Mononuclear cell (primary cell): ENCODE measurements around the gene KIF24. TPM values are rescaled to one million over a fixed set of nuclear protein-coding genes. Genes with fewer than 3 reads are reported as not detected.

ENCODE experiments used
- H3K27me3 ChIP-seq: 2 replicates; pipeline ENCODE4 v1.6.0; 2011; ENCODE audit warnings: low read length, control low read depth; ENCODE audit not compliant: insufficient read depth
- H3K4me1 ChIP-seq: 2 replicates; pipeline ENCODE4 v1.5.1; 2011; ENCODE audit warnings: mild to moderate bottlenecking, low read length, control low read depth; ENCODE audit not compliant: insufficient read depth
- H3K4me3 ChIP-seq: 2 replicates; pipeline ENCODE4 v1.5.1; 2011; ENCODE audit warnings: mild to moderate bottlenecking, low read length, moderate library complexity
- H3K9me3 ChIP-seq: 2 replicates; pipeline ENCODE4 v1.5.1; 2011; ENCODE audit warnings: low read depth, mild to moderate bottlenecking, control low read depth, low read length
- total RNA-seq: library from RNA; depleted of rRNA; stranded (reverse); fragments of >200 nt; gene quantifications from one replicate; pipeline ENCODE4 v1.2.3, GENCODE V29; 2012

The KIF24 gene, protein sequence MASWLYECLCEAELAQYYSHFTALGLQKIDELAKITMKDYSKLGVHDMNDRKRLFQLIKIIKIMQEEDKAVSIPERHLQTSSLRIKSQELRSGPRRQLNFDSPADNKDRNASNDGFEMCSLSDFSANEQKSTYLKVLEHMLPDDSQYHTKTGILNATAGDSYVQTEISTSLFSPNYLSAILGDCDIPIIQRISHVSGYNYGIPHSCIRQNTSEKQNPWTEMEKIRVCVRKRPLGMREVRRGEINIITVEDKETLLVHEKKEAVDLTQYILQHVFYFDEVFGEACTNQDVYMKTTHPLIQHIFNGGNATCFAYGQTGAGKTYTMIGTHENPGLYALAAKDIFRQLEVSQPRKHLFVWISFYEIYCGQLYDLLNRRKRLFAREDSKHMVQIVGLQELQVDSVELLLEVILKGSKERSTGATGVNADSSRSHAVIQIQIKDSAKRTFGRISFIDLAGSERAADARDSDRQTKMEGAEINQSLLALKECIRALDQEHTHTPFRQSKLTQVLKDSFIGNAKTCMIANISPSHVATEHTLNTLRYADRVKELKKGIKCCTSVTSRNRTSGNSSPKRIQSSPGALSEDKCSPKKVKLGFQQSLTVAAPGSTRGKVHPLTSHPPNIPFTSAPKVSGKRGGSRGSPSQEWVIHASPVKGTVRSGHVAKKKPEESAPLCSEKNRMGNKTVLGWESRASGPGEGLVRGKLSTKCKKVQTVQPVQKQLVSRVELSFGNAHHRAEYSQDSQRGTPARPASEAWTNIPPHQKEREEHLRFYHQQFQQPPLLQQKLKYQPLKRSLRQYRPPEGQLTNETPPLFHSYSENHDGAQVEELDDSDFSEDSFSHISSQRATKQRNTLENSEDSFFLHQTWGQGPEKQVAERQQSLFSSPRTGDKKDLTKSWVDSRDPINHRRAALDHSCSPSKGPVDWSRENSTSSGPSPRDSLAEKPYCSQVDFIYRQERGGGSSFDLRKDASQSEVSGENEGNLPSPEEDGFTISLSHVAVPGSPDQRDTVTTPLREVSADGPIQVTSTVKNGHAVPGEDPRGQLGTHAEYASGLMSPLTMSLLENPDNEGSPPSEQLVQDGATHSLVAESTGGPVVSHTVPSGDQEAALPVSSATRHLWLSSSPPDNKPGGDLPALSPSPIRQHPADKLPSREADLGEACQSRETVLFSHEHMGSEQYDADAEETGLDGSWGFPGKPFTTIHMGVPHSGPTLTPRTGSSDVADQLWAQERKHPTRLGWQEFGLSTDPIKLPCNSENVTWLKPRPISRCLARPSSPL (N-terminal part only)
- total RNA-seq = 0.21 TPM

DNA sequence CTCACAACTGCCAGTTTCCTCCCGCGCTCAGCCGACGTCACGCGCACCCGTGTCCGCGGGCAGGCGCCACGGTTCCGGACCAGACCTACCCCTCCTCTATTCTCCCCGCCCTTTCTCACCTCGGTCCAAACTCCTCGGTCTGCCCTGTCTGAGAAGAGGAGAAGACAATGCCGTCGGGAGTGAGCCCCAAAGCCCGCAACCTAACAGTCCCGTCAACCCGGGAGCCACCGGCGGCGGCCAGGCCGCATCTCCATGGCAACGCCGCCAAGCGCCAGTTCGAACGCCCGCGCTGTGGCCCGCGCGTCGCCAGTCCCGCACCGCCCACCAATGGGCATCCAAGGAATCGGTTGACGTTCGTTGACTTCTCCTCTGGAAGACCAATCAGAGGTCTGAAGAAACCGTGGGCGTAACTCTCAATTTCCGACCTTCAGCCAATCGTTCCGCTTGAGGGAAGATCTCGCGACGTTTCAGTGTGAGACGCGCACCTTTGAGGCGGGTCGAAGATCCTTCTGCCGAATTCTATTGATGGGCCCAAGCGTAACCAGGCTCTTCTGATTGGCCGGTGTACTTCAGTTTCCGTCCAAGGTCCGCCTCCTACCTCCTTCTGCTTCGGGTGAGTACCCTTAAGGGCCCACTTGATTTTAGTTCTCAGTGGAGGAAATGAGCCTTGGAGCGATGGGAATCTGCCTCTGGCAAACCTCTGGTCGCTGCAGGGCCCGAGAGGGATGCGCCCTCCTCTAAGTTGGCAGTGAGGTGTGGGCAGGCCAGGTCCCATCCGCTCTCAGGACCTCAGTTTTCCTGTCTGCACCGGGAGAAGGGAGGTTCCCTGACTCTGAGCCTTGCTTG, at the start of gene KIF24, which contains the start of gene NUDT2:
TSS of gene KIF24 (minus strand) at position 282 of the 846 bp plus-strand sequence. CDS start 17,922 bp downstream, outside the sequence.
TSS of gene NUDT2 (plus strand) at position 583 of the 846 bp plus-strand sequence. CDS start 9,471 bp downstream, outside the sequence.
- Histone ChIP-seq H3K4me1 (peaks cover 37% of the 10 kb centered on the region), H3K4me3 (peak within 1 kb of the TSS; percentile 98), H3K9me3 (no peaks in the 10 kb centered on the region), H3K27me3 (no peaks in the 10 kb centered on the region)

DNA sequence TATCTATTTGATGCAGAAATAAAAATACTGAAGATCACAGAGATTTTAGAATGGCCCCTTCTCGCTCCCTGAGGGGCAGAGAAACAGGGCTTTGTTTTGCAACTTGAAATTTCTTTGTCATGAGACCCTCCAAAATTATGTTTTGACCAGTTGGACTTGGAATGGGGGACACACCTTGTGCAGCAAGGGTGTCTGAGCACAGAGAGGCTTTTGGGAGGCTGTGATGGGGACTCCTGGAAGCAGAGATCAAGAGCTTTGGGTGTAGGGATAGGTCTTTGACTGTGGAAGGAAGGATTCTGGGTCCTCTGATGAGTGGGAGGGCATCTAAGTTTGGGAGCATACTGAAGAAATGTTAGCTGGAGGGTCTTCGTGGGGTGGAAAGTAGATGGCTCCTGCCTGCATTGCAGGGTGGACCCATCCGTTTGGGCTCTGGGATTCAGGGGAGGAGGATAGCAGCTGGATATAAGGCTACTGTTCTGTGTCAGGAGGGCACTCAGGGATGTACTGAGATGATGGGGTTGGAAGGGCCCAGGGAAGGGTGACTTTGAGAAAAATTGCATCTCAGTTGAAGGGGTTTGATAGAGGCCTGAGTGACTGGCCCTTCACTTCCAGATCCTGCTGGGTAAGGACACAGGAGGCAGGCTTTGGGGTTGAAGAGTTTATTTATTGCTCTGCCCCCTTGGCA, 49.5 kb upstream of the KIF24 start:
- H3K9me3 ChIP-seq = no peaks in the 10 kb centered on the region
- H3K4me3 ChIP-seq = no peak overlapping the region
- H3K27me3 ChIP-seq = peaks cover 7% of the 10 kb centered on the region
- peaks cover 35% of the 10 kb centered on the region for H3K4me1 ChIP-seq

DNA sequence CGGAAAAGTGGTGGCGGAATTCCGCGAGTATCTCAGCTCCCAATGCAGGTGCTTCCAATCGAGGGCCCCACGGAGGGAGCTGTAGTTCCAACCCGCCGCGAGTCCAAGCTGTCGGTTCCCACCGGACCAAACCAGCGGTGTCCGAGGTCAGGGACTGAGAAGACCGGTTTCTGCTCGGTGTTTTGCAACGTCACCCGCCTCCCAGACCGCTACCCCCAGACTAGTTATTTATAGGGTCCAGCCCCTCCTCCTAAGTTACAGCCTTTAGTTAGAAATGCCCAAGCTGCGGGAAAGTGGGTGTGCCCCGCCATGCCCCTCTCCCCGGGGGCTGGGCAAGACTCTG, 48.3 kb upstream of the KIF24 start:
- H3K4me1 ChIP-seq = peaks cover 35% of the 10 kb centered on the region
- peaks cover 7% of the 10 kb centered on the region for H3K27me3 ChIP-seq
- no peaks in the 10 kb centered on the region for H3K9me3 ChIP-seq
- H3K4me3 ChIP-seq = peak overlapping the region; percentile 58

DNA sequence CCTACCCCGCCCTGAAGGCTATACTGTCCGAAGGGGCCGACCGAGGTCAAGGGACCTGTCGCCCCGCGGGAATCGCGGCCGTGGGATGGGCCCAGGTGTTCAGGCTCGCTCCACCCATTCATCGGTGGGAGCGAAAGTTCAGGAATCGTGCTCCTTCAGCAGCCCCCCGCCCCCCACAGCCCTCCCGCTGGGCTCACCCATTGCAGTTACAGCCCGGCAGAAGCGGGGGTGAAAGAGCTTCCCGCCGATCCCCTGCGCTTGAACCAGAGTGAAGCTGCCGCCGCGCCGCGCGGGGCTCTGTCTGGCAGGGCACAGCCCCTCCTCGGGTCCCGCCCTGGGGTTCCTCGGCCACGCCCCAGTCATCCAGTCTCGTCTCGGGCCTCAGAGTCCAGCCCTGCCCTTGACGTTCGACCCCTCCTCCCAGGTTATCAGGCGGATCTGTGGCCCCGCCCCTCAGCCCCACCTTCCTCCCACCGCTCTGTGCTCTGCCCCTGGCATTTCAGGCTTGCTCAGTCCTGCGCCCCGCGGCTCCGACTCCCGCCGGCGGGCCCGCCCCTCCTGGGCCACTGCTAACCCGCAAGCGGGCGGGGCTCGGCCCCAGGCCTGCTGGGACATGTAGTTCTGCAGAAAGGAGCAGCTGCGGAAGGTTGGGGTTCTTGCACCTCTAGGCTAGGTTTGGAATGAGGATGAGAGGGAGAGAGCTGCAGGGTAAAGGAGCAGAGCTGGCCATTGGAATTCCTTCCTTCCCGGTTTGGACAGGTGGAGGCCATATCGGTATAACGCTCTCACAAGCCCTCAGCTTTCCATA, 47.7 kb upstream of the KIF24 start, which contains the start of gene MYORG:
TSS of gene MYORG (minus strand) at position 303 of the 808 bp plus-strand sequence. CDS start 3,955 bp downstream, outside the sequence.
- no peaks in the 10 kb centered on the region for H3K9me3 ChIP-seq
- peaks cover 35% of the 10 kb centered on the region for H3K4me1 ChIP-seq
- peak within 1 kb of the TSS; percentile 58 for H3K4me3 ChIP-seq
- peaks cover 7% of the 10 kb centered on the region for H3K27me3 ChIP-seq

DNA sequence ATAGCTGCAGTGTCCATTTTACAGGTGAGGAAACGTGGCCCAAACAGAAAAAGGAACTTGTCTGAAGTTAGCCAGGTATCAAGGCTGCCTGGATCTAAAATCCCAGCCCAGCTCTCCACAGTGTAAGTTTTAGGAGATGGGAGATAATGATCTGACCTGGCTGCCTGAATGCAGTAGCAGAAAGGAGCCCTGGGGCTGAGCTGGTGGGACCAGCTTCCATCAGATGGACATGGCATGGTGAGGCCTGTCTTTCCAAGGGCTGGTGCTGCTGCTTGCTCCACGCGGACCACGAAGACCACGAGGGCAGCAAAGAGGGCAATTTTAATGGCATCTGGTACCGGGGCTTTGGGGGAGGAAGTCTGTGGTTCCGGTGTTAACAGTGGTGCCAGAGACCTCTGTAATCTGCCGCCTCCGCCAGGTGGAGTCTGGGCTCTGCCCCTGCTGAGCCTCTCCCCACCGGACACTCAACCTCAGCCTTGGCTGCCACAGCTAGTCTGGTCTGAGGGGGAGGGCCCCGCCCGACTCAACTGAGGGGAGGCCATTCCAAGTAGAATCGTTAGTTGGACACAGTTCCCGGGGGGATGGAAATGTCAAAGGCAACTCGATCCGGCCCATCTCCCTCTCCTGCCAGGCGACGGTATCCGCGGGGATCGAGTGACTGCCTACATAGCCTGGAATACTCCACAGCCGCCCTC, 47.0 kb upstream of the KIF24 start:
- no peaks in the 10 kb centered on the region for H3K27me3 ChIP-seq
- H3K9me3 ChIP-seq = no peaks in the 10 kb centered on the region
- H3K4me1 ChIP-seq = peaks cover 30% of the 10 kb centered on the region
- H3K4me3 ChIP-seq = peak overlapping the region; percentile 58

DNA sequence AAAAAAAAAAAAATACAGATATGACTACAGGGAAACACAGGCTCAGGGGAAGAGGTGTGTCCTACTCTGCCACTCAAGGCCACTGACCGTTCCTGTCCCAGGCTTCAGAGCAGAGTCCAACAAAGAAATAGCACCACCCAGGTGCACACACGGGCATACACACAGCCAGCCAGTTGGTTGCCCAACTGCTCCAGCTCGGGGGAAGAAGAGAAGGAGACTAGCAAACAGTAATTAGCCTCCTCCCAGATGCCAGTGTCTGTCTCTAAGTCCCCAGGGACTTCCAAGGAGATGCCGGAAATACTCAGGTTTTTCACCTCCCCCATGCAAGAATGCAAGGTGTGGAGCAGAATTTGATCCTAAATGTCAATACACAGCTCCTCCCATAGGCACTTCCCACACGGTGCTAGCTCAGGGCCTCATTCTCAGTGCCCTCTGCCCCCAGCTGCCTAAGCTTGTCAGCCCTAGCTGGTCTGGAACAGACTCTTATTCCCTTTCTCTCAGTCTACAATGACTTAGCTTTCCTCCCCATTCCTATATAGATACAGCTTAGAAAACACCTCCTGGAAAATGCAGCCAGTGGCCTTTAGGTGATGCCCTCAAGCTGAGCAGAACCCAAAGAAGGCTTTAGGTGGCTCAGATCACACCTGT, 46.0 kb upstream of the KIF24 start:
- Histone ChIP-seq H3K9me3 (no peaks in the 10 kb centered on the region), H3K4me1 (peaks cover 23% of the 10 kb centered on the region), H3K27me3 (no peaks in the 10 kb centered on the region), H3K4me3 (no peak overlapping the region)

DNA sequence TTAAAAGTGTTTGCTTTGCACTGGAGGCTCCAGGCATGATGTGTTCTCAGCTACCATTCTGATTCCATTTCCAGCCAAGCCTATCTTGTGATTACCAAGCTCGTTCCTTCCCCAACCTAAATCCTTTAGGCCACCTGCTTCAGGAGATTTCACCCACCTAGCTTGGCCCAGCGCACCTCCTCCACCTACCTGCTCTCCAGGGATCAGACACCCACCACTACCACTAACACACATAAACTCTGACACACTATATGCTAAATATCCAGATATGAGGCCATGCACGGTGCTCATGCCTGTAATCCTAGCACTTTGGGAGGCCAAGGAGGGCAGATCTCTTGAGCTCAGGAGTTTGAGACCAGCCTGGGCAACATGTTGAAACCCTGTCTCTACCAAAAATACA, 45.3 kb upstream of the KIF24 start:
- H3K4me1 ChIP-seq = peaks cover 16% of the 10 kb centered on the region
- H3K4me3 ChIP-seq = no peak overlapping the region
- no peaks in the 10 kb centered on the region for H3K9me3 ChIP-seq
- H3K27me3 ChIP-seq = no peaks in the 10 kb centered on the region

DNA sequence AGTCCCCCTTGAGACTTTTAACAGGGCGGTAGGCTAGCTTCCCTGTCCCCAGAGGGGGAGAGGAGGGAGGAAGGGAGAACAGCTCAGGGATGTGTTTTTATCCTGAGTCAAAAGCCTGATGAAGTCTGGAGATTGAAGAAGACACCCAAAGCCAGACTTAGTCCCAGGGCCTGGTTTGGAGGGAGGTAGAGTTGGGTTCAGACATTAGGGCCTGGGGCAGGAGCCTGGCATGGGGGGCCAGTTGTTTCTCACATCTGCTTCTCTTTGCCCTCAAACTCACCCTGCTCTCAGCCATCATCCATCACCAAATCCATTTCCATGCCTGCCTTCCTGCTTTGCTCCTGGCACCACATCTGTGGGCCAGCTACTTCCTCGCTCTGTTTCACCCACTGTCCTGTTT, 44.7 kb upstream of the KIF24 start:
- Histone ChIP-seq H3K4me3 (no peak overlapping the region), H3K4me1 (peaks cover 16% of the 10 kb centered on the region), H3K27me3 (no peaks in the 10 kb centered on the region), H3K9me3 (no peaks in the 10 kb centered on the region)

DNA sequence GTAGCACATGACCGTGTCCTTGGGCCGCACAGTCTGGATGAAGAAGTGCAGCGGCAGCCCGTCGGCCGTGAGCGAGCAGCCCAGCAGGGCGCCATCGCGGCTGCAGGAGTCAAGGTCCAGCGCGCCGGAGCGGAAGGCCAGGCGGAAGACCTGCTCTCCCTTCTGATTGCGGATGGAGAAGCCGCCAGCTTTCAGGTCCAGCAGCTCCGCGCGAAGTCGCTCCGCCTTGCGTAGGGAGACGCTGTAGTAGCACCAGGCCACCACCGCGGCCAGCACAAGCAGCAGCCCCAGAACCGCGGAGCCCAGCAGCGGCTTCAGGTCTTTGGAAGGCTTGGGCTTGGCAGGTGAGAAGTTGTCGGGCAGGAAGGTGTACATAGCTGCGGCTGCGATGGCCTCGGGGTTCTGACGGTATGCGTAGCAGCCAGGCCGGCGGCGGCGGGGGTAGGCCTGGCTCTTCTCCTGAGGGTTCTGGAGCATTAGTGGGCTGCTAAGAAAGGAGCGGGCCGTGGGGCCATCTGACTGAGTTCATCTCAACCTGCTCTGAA, 43.5 kb upstream of the KIF24 start:
- Histone ChIP-seq H3K9me3 (no peaks in the 10 kb centered on the region), H3K27me3 (no peaks in the 10 kb centered on the region), H3K4me3 (no peak overlapping the region), H3K4me1 (peaks cover 16% of the 10 kb centered on the region)

DNA sequence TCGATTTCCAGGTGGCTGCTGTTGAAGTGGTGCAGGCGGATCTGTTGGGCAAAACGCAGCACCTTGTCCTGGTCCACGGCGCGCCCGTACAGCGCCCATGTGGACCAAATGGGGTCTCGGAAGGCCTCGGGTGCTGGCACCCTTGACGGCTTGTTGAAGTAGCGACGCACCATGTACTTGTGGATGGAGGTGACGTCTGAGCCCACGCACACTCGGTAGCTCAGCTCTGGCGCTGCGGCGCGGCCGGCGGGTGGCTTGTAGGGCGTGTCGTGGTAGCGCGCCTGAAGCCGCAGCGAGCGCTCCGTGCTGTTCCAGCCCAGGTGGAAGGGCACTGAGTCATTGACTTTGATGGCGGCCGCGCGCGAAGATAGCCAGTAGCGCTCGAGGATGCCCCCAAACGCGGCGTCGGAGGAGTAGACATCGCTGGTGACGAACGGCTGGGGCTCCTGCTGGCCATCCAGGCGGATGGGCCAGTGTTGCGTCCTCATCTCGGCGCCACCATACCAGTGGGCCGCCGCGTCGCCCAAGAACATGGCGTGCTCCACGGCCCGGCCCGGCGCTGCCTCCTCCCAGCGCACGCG, 42.9 kb upstream of the KIF24 start:
- H3K4me1 ChIP-seq = peaks cover 11% of the 10 kb centered on the region
- H3K27me3 ChIP-seq = no peaks in the 10 kb centered on the region
- H3K4me3 ChIP-seq = no peak overlapping the region
- no peaks in the 10 kb centered on the region for H3K9me3 ChIP-seq

DNA sequence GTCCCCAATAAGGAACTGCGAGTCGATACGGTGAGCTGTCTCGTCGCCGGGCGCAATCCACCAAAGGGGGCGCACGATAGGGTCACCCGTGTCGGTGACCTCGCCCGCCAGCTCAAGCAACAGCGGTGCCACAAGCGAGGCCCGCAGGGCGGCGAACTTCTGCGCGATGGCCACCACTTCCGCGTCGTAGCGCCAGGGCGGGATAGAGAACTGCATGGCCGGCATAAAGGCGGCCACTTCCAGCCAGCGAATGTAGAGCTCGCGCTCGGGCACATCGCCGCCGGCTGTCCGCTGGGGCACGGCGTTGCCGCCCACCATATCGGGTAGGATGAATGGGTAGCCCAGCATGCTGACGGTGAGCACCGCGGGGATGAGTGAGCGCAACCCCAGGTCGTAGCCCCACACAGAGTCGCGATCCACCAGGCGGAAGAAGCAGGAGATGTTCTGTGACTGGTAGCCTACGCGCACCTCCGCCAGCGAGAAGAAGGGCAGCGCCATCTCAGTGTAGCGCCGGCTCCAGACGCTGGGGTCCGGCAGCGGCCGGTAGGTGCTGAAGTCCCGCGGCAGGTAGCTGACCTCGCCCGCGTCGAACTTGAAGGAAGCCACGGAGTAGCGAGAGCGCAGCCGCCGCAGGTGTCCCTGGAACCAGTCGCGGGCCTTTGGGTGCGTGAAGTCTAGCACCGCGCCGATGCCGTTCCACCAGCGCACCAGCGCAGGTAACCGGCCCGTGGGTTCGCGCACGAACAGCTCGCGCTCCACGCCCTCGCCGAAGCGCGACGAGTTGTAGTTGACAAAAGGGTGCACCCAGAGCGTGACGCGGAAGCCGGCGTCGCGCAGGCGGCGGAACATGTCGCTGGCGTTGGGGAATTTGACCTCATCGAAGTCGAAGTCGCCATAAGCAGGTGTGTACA, 42.2 kb upstream of the KIF24 start:
- Histone ChIP-seq H3K9me3 (no peaks in the 10 kb centered on the region), H3K4me1 (peaks cover 6% of the 10 kb centered on the region), H3K4me3 (no peak overlapping the region)

More for the DNA sequence above, 42.2 kb upstream of the KIF24 start:
- no peaks in the 10 kb centered on the region for H3K27me3 ChIP-seq
